ENCODE results near the gene EHD1. TPM values are rescaled to one million over a fixed set of nuclear protein-coding genes. Genes with fewer than 3 reads are reported as not detected.

The EHD1 gene
- total and polyA plus RNA-seq, 9 of the 15 experiments (the other 6 are each of a cell fraction or from before 2014, with no cell fraction given), result 0.46 to 65.0 (median 16.4) TPM

DNA sequence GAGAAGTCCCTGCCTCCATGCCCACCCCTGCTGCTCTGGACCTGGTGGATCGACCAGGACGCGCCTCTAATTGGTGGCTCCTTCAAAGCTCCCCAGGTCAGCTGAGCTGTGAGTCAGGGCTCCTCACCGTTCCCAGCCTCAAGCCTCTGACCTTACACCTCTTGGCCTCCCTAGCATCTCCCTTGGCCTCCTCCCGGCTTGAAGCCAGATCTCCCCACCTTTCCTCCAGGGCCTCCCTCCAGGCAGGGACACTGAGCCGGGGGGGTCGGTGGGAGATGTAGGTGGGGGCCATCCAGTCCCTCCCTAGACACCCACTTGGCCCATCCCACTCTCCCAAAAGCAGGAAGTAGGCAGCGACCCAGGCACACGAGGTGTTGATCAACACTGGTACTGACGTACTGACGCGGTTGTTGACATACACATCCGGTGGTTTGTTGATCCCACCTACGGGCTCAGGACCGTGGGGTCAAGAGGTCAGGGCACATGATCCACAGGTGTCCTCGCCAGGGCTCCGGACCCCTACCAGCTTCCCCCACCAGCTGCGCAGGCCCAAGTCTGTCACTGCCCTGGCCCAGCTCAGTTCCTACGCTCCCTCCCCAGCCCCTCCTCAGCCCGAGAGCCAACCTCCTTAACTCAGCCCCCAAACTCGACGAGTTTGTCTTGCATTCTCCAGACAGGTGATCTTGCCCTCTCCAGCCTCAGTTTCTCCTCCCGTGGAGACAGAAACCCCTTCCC is 37.8 kb upstream of the EHD1 start (continued):
- TF ChIP-seq TCF7L2 (IDR thresholded peaks at IDR 0.05; ENCODE audit: low read depth, low read length) (no peak), MAFF (IDR thresholded peaks at IDR 0.05; ENCODE audit: low read length) (no peak), TAF9B (IDR thresholded peaks at IDR 0.05; ENCODE audit: partially characterized antibody) (no peak), ZNF75A (CRISPR knock-in tag; IDR thresholded peaks at IDR 0.05) (no peak), ZNF263 (CRISPR knock-in tag; IDR thresholded peaks at IDR 0.05; ENCODE audit: borderline replicate concordance) (no peak), HSF4 (CRISPR knock-in tag; IDR thresholded peaks at IDR 0.05; ENCODE audit: borderline replicate concordance) (no peak), MYC (IDR thresholded peaks at IDR 0.05; ENCODE audit: low read depth, low read length) (peak; percentile 68), MYC (CRISPR knock-in tag; IDR thresholded peaks at IDR 0.05; ENCODE audit: borderline replicate concordance, low read depth) (no peak), FOSL1 (tag; conservative IDR thresholded peaks at IDR 0.05) (peak; percentile 59), PCBP1 (IDR thresholded peaks at IDR 0.05; ENCODE audit: low read depth, low read length, poor library complexity, severe bottlenecking) (no peak), JUN (IDR thresholded peaks at IDR 0.05; ENCODE audit: borderline replicate concordance, low read depth, low read length) (no peak), JUN (CRISPR knock-in tag; IDR thresholded peaks at IDR 0.05; ENCODE audit: borderline replicate concordance) (no peak)
- TF ChIP-seq, protein P1, sequence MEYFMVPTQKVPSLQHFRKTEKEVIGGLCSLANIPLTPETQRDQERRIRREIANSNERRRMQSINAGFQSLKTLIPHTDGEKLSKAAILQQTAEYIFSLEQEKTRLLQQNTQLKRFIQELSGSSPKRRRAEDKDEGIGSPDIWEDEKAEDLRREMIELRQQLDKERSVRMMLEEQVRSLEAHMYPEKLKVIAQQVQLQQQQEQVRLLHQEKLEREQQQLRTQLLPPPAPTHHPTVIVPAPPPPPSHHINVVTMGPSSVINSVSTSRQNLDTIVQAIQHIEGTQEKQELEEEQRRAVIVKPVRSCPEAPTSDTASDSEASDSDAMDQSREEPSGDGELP (CRISPR knock-in tag; IDR thresholded peaks at IDR 0.05; ENCODE audit: borderline replicate concordance), result peak; percentile 90
- TF ChIP-seq, protein P2, sequence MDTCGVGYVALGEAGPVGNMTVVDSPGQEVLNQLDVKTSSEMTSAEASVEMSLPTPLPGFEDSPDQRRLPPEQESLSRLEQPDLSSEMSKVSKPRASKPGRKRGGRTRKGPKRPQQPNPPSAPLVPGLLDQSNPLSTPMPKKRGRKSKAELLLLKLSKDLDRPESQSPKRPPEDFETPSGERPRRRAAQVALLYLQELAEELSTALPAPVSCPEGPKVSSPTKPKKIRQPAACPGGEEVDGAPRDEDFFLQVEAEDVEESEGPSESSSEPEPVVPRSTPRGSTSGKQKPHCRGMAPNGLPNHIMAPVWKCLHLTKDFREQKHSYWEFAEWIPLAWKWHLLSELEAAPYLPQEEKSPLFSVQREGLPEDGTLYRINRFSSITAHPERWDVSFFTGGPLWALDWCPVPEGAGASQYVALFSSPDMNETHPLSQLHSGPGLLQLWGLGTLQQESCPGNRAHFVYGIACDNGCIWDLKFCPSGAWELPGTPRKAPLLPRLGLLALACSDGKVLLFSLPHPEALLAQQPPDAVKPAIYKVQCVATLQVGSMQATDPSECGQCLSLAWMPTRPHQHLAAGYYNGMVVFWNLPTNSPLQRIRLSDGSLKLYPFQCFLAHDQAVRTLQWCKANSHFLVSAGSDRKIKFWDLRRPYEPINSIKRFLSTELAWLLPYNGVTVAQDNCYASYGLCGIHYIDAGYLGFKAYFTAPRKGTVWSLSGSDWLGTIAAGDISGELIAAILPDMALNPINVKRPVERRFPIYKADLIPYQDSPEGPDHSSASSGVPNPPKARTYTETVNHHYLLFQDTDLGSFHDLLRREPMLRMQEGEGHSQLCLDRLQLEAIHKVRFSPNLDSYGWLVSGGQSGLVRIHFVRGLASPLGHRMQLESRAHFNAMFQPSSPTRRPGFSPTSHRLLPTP (IDR thresholded peaks at IDR 0.05; ENCODE audit: borderline replicate concordance, extremely low read depth, insufficient read length), result no peak
- TF ChIP-seq, protein P3, sequence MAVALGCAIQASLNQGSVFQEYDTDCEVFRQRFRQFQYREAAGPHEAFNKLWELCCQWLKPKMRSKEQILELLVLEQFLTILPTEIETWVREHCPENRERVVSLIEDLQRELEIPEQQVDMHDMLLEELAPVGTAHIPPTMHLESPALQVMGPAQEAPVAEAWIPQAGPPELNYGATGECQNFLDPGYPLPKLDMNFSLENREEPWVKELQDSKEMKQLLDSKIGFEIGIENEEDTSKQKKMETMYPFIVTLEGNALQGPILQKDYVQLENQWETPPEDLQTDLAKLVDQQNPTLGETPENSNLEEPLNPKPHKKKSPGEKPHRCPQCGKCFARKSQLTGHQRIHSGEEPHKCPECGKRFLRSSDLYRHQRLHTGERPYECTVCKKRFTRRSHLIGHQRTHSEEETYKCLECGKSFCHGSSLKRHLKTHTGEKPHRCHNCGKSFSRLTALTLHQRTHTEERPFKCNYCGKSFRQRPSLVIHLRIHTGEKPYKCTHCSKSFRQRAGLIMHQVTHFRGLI (CRISPR knock-in tag; IDR thresholded peaks at IDR 0.05), result no peak
- TF ChIP-seq, protein P4, sequence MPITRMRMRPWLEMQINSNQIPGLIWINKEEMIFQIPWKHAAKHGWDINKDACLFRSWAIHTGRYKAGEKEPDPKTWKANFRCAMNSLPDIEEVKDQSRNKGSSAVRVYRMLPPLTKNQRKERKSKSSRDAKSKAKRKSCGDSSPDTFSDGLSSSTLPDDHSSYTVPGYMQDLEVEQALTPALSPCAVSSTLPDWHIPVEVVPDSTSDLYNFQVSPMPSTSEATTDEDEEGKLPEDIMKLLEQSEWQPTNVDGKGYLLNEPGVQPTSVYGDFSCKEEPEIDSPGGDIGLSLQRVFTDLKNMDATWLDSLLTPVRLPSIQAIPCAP (CRISPR knock-in tag; IDR thresholded peaks at IDR 0.05; ENCODE audit: borderline replicate concordance), result no peak
- TF ChIP-seq, protein P5, sequence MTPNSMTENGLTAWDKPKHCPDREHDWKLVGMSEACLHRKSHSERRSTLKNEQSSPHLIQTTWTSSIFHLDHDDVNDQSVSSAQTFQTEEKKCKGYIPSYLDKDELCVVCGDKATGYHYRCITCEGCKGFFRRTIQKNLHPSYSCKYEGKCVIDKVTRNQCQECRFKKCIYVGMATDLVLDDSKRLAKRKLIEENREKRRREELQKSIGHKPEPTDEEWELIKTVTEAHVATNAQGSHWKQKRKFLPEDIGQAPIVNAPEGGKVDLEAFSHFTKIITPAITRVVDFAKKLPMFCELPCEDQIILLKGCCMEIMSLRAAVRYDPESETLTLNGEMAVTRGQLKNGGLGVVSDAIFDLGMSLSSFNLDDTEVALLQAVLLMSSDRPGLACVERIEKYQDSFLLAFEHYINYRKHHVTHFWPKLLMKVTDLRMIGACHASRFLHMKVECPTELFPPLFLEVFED (CRISPR knock-in tag; conservative IDR thresholded peaks at IDR 0.05), result no peak
- TF ChIP-seq, protein P6, sequence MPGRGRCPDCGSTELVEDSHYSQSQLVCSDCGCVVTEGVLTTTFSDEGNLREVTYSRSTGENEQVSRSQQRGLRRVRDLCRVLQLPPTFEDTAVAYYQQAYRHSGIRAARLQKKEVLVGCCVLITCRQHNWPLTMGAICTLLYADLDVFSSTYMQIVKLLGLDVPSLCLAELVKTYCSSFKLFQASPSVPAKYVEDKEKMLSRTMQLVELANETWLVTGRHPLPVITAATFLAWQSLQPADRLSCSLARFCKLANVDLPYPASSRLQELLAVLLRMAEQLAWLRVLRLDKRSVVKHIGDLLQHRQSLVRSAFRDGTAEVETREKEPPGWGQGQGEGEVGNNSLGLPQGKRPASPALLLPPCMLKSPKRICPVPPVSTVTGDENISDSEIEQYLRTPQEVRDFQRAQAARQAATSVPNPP (IDR thresholded peaks at IDR 0.05; ENCODE audit: borderline replicate concordance, insufficient read depth, insufficient read length), result no peak

Measured in K562 (cell line).